AG09309 (cell line): Measurements from ENCODE around the gene GLDN.

Experiments used
- DNase-seq: peaks from one replicate; pipeline ENCODE4 v3.0.0-alpha.2; 2010; ENCODE audit warnings: low read depth
- H3K4me3 ChIP-seq: 2 replicates; pipeline ENCODE4 v1.5.1; 2011; ENCODE audit warnings: mild to moderate bottlenecking, low read depth, low read length, moderate library complexity; ENCODE audit not compliant: control insufficient read depth
- CTCF ChIP-seq: IDR thresholded peaks from 2 replicates; pipeline ENCODE4 v1.5.1; 2011; ENCODE audit warnings: mild to moderate bottlenecking, low read depth, low read length, inconsistent platforms; ENCODE audit not compliant: insufficient read depth, control insufficient read depth; ENCODE audit errors: missing control alignments

GLDN gene

GRCh38 chr15:51331141-51331540 lies 10.3 kb upstream of the GLDN start:
- H3K4me3 ChIP-seq: no peak overlapping the region
- no peak for DNase-seq
- no peak for TF ChIP-seq CTCF

- no peak for DNase-seq
- no peak overlapping the region for H3K4me3 ChIP-seq
- TF ChIP-seq CTCF: no peak
These were observed 9.0 kb upstream of the GLDN start for GRCh38 chr15:51332206-51333147.

GRCh38 chr15:51333571-51333970 lies 7.9 kb upstream of the GLDN start:
- H3K4me3 ChIP-seq: no peak overlapping the region
- no peak for TF ChIP-seq CTCF
- no peak for DNase-seq

GRCh38 chr15:51334011-51334451 lies 7.4 kb upstream of the GLDN start:
- DNase-seq: no peak
- TF ChIP-seq CTCF: no peak

GRCh38 chr15:51335087-51335486 lies 6.4 kb upstream of the GLDN start:
- no peak overlapping the region for H3K4me3 ChIP-seq
- no peak for DNase-seq
- TF ChIP-seq CTCF: no peak

More at GRCh38 chr15:51334011-51334451, 7.4 kb upstream of the GLDN start:
- no peak overlapping the region for H3K4me3 ChIP-seq

- DNase-seq: no peak
- no peak overlapping the region for H3K4me3 ChIP-seq
These were observed 5.7 kb upstream of the GLDN start for GRCh38 chr15:51335538-51336410.

More at GRCh38 chr15:51335538-51336410, 5.7 kb upstream of the GLDN start:
- TF ChIP-seq CTCF: no peak
